ENCODE measurements around the gene HBG2. TPM values are rescaled to one million over a fixed set of nuclear protein-coding genes. Genes with fewer than 3 reads are reported as not detected.

Gene HBG2
- total and polyA plus RNA-seq, 9 of the 15 experiments (the other 6 are each of a cell fraction or from before 2014, with no cell fraction given): 1,626 to 58,619 (median 10,515) TPM

GRCh38 chr11:5243816-5244180, 10.8 kb downstream of the HBG2 start (continued):
- TF ChIP-seq ZNF551 (CRISPR knock-in tag; IDR thresholded peaks at IDR 0.05) (peak; percentile 75; the same call in 1 of the 2 replicates), STAG1 (CRISPR knock-in tag; IDR thresholded peaks at IDR 0.05; ENCODE audit: borderline replicate concordance) (no peak), CHCHD3 (CRISPR knock-in tag; IDR thresholded peaks at IDR 0.05) (peak; percentile 31; the same call in 1 of the 2 replicates), EP400 (IDR thresholded peaks at IDR 0.05) (peak; percentile 3; the same call in 1 of the 2 replicates), BHLHE40 (IDR thresholded peaks at IDR 0.05; ENCODE audit: low read length) (no peak), ARID3B (CRISPR knock-in tag; IDR thresholded peaks at IDR 0.05; ENCODE audit: borderline replicate concordance) (no peak), ZFP1 (CRISPR knock-in tag; IDR thresholded peaks at IDR 0.05) (peak; percentile 25; the same call in 1 of the 2 replicates), STAT5B (CRISPR knock-in tag; IDR thresholded peaks at IDR 0.05) (no peak), NCOA2 (IDR thresholded peaks at IDR 0.05; ENCODE audit: partially characterized antibody in 2 of 2) (no peak), ZNF24 (IDR thresholded peaks at IDR 0.05) (no peak), SMARCC2 (IDR thresholded peaks at IDR 0.05; ENCODE audit: low read depth) (no peak), ZNF445 (CRISPR knock-in tag; IDR thresholded peaks at IDR 0.05; ENCODE audit: low read depth) (no peak), STAT5A (IDR thresholded peaks at IDR 0.05; ENCODE audit: borderline replicate concordance, low read length) (no peak), FOXK1 (CRISPR knock-in tag; IDR thresholded peaks at IDR 0.05; ENCODE audit: borderline replicate concordance) (no peak), PCBP2 (IDR thresholded peaks at IDR 0.05; ENCODE audit: low read depth, low read length, poor library complexity, severe bottlenecking) (no peak), ZSCAN32 (CRISPR knock-in tag; IDR thresholded peaks at IDR 0.05) (no peak), ZBTB7A (IDR thresholded peaks at IDR 0.05; ENCODE audit: borderline replicate concordance, control insufficient read depth, low read depth, low read length) (no peak), IFI16 (CRISPR knock-in tag; IDR thresholded peaks at IDR 0.05) (no peak), RAD21 (CRISPR knock-in tag; conservative IDR thresholded peaks at IDR 0.05 in 1 of 2, IDR thresholded peaks at IDR 0.05 in 1 of 2) (no peak), GTF2A2 (tag; IDR thresholded peaks at IDR 0.05) (no peak), SP1 (CRISPR knock-in tag; IDR thresholded peaks at IDR 0.05) (no peak; the same call in 1 of the 2 replicates), KAT8 (IDR thresholded peaks at IDR 0.05; ENCODE audit: low read depth) (0 out of 2 replicates have a peak, but pooled peaks have one; percentile 34), SPI1 (IDR thresholded peaks at IDR 0.05; ENCODE audit: borderline replicate concordance, low read depth, low read length) (no peak), ZC3H8 (IDR thresholded peaks at IDR 0.05) (no peak)
- TF ChIP-seq, protein P1, sequence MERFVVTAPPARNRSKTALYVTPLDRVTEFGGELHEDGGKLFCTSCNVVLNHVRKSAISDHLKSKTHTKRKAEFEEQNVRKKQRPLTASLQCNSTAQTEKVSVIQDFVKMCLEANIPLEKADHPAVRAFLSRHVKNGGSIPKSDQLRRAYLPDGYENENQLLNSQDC (CRISPR knock-in tag; IDR thresholded peaks at IDR 0.05): peak; percentile 74
- TF ChIP-seq, protein P2, sequence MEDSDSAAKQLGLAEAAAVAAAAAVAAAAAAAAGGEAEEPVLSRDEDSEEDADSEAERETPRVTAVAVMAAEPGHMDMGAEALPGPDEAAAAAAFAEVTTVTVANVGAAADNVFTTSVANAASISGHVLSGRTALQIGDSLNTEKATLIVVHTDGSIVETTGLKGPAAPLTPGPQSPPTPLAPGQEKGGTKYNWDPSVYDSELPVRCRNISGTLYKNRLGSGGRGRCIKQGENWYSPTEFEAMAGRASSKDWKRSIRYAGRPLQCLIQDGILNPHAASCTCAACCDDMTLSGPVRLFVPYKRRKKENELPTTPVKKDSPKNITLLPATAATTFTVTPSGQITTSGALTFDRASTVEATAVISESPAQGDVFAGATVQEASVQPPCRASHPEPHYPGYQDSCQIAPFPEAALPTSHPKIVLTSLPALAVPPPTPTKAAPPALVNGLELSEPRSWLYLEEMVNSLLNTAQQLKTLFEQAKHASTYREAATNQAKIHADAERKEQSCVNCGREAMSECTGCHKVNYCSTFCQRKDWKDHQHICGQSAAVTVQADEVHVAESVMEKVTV (CRISPR knock-in tag; IDR thresholded peaks at IDR 0.05): no peak; the same call in 1 of the 2 replicates
- TF ChIP-seq, protein P3, sequence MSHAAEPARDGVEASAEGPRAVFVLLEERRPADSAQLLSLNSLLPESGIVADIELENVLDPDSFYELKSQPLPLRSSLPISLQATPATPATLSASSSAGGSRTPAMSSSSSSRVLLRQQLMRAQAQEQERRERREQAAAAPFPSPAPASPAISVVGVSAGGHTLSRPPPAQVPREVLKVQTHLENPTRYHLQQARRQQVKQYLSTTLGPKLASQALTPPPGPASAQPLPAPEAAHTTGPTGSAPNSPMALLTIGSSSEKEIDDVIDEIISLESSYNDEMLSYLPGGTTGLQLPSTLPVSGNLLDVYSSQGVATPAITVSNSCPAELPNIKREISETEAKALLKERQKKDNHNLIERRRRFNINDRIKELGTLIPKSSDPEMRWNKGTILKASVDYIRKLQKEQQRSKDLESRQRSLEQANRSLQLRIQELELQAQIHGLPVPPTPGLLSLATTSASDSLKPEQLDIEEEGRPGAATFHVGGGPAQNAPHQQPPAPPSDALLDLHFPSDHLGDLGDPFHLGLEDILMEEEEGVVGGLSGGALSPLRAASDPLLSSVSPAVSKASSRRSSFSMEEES (CRISPR knock-in tag; IDR thresholded peaks at IDR 0.05): peak; percentile 12; the same call in 1 of the 2 replicates
